ENCODE measurements around the gene CMTM7.

Gene CMTM7

GRCh38 chr3:32383136-32383711 lies 8.4 kb upstream of the CMTM7 start:
- DNase-seq, result no peak

GRCh38 chr3:32384938-32385337 lies 6.7 kb upstream of the CMTM7 start:
- DNase-seq, result no peak

- DNase-seq, result no peak
These were observed 4.1 kb upstream of the CMTM7 start for GRCh38 chr3:32387512-32387911.

- DNase-seq, result peak; percentile 12
These were observed 2.1 kb upstream of the CMTM7 start for GRCh38 chr3:32389577-32389976.

- peak; percentile 68 for DNase-seq
These were observed 1.1 kb downstream of the CMTM7 start for GRCh38 chr3:32392536-32393302.

- DNase-seq, result no peak
These were observed 3.8 kb downstream of the CMTM7 start for GRCh38 chr3:32395496-32395895.

- DNase-seq, result no peak
These were observed 6.3 kb downstream of the CMTM7 start for GRCh38 chr3:32397941-32398340.

GRCh38 chr3:32398531-32398930 lies 6.9 kb downstream of the CMTM7 start:
- no peak for DNase-seq

- peak; percentile 59 for DNase-seq
These were observed 7.5 kb downstream of the CMTM7 start for GRCh38 chr3:32399030-32399620.

GRCh38 chr3:32401126-32401525 lies 9.5 kb downstream of the CMTM7 start:
- no peak for DNase-seq

GRCh38 chr3:32401556-32402081 lies 10.0 kb downstream of the CMTM7 start:
- peak; percentile 81 for DNase-seq

- no peak for DNase-seq
These were observed 12.0 kb downstream of the CMTM7 start for GRCh38 chr3:32403663-32404062.

GRCh38 chr3:32404714-32405113 lies 13.1 kb downstream of the CMTM7 start:
- DNase-seq, result no peak

GRCh38 chr3:32405155-32405554 lies 13.5 kb downstream of the CMTM7 start:
- no peak for DNase-seq

- DNase-seq, result no peak
These were observed 14.2 kb downstream of the CMTM7 start for GRCh38 chr3:32405711-32406323.

GRCh38 chr3:32406486-32407408 lies 15.1 kb downstream of the CMTM7 start:
- DNase-seq, result no peak

- DNase-seq, result no peak
These were observed 19.0 kb downstream of the CMTM7 start for GRCh38 chr3:32410367-32411246.

GRCh38 chr3:32411442-32411841 lies 19.8 kb downstream of the CMTM7 start:
- no peak for DNase-seq

GRCh38 chr3:32412887-32413286 lies 21.2 kb downstream of the CMTM7 start:
- no peak for DNase-seq

- DNase-seq, result no peak
These were observed 22.3 kb downstream of the CMTM7 start for GRCh38 chr3:32413845-32414521.
